WTC11 (cell line): ENCODE results near the gene TSHZ1.

Experiments
- NR3C1 ChIP-seq: sonication (generic); formaldehyde crosslinking; conservative IDR thresholded peaks from 2 replicates; pipeline ENCODE4 v1.8.1; 2023; ENCODE audit warnings: low read depth, mild to moderate bottlenecking, missing genetic modification reagents
- SP1 ChIP-seq: sonication (generic); formaldehyde crosslinking; conservative IDR thresholded peaks from 2 replicates; pipeline ENCODE4 v1.8.1; 2022; ENCODE audit warnings: missing genetic modification reagents
- TF ChIP-seq, protein P1 (sequence below): sonication (generic); formaldehyde crosslinking; IDR thresholded peaks from 2 replicates; pipeline ENCODE4 v1.8.0; 2022; ENCODE audit warnings: mild to moderate bottlenecking, missing genetic modification reagents

DNA sequence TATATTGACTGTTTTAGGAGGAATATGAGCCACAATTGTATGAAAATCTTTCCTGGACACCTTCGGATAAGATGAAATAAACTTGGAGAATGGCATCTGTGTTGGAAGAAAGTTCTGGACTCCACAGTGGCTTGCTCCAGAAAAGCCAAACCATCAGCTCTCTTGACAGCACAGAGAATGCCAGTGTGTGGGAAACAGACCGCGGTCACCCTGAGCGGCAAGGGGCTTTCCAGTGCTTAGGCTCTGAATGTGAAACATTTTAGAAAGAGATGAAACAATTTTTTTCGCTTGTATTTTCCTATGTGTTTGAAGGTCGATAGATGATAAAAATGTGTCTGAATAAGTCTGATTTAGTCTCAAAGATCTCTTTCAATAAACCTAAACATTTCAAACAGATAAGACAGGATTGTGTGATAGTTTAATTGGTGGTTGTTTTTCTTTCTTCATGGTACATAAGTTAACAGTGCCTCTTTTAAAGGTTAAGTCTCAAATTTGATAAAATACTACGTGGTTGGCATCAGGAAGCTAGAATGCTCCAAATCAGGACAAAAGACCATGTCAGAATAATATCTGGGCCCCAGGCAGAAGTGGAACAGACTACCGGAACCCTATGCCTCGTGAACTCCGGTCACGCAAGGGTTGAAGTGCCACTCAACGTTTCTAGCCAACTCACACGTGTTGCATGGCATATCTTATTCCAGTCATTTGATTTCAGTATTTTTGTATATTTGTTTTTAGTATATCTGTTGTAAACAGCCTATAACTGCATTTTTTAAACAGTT is 30.6 kb upstream of the TSHZ1 start:
- TF ChIP-seq SP1 (no peak), NR3C1 (no peak)
- TF ChIP-seq, protein P1, sequence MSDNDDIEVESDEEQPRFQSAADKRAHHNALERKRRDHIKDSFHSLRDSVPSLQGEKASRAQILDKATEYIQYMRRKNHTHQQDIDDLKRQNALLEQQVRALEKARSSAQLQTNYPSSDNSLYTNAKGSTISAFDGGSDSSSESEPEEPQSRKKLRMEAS (CRISPR knock-in tag) = no peak
